Measurements from ENCODE around the gene ANKH.

DNA sequence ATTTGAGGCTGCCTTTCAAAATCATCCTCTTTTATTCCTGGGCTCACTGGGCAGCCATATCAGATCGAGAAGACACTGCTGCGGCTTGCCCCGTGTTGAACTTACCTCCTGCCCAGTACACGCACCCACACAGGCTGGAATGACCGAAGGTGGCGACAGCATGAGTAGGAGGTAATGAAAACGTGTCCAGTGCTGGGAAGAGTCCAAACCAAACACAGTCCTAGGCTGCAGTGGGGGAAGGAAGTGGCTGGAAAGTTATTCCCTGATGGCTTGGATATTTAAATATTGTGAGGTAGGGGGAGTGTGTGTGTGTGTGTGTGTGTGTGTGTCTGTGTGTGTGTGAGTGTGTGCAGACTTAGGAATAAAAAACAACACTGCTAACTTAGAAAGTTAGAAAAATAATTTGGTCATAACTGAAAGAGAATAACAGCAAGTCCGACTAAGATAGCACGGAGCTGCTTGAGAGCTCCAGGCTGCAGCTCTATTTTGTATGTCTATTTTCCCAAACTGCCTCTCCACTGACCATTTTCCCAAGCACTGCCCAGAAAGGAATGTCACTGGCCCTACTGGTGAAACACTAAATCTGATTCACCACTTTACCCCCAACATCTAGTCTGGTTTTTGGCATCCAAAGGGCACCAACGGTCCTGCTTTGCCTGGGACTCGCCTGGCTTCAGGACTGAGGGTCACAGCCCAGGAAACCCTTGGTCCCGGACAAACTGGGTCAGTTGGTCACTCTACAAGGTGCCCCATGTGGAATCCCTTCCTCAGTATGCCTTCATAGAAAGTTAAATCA is 41.2 kb downstream of the ANKH start:
- no peak for TF ChIP-seq BACH2 (CRISPR knock-in tag; IDR thresholded peaks at IDR 0.05; ENCODE audit: borderline replicate concordance)
- no peak for TF ChIP-seq ZC3H10 (CRISPR knock-in tag; IDR thresholded peaks at IDR 0.05)

Measured in SK-N-SH treated with all-trans-retinoic acid at 6 μM for 48 hours (cell line).